Endothelial cell of umbilical vein (primary cell): ENCODE data around the gene MACROD2. TPM values are rescaled to one million over a fixed set of nuclear protein-coding genes. Genes with fewer than 3 reads are reported as not detected.

Source experiments
- BruUV-seq: library from RNA; stranded (reverse); fragments of 400-500 nt; replicated peaks from 2 replicates; lab custom pipeline; 2021; lab: Mats Ljungman, UMichigan
- CTCF ChIA-PET: fragments of 300-600, 350-600 bp; sonication (Branson Sonifier 250); formaldehyde crosslinking; loops from one replicate; lab custom pipeline; 2021; ENCODE audit warnings: antibody characterized with exemption, inconsistent platforms; lab: Charles Lee
- POLR2A ChIA-PET: fragments of 300-600, 350-600 bp; sonication (Branson Sonifier 250); formaldehyde crosslinking; loops from one replicate; lab custom pipeline; 2021; ENCODE audit warnings: antibody characterized with exemption, inconsistent platforms; lab: Charles Lee
- DNase-seq: peaks from one replicate; pipeline ENCODE4 v3.0.0-alpha.2; 2011; ENCODE audit warnings: low read depth, low spot score
- FAIRE-seq: peaks from 2 replicates; lab custom pipeline; 2011; peaks lifted over from hg19 to GRCh38; lab: Jason Lieb, UNC
- H2AFZ ChIP-seq: 2 replicates; pipeline ENCODE4 v1.6.0; 2012; ENCODE audit warnings: low read depth, low read length, control low read depth, inconsistent platforms
- H3K27ac ChIP-seq: 2 replicates; pipeline ENCODE4 v1.5.1; 2011; ENCODE audit warnings: low read depth, mild to moderate bottlenecking, control low read depth, low read length, moderate library complexity; ENCODE audit not compliant: insufficient read depth
- H3K27me3 ChIP-seq, 2 experiments: 2 replicates each; pipeline versions ENCODE4 v1.6.0 to v1.6.1; 2011; ENCODE audit warnings: low read length in 2 of 2, mixed read lengths in 1 of 2; ENCODE audit not compliant: control insufficient read depth in 2 of 2, insufficient read depth in 2 of 2
- H3K36me3 ChIP-seq, 2 experiments: 2 replicates in 1 of 2; 3 replicates in 1 of 2; pipeline ENCODE4 v1.5.1; 2011; ENCODE audit warnings: low read length in 2 of 2, mild to moderate bottlenecking in 1 of 2, moderate library complexity in 1 of 2; ENCODE audit not compliant: control insufficient read depth in 2 of 2, insufficient read depth in 2 of 2; ENCODE audit errors: extremely low read depth in 1 of 2
- H3K4me1 ChIP-seq: 3 replicates; pipeline ENCODE4 v1.5.1; 2011; ENCODE audit warnings: mild to moderate bottlenecking, low read length; ENCODE audit not compliant: control insufficient read depth, insufficient read depth; ENCODE audit errors: extremely low read depth
- H3K4me2 ChIP-seq: 2 replicates; pipeline ENCODE4 v1.6.1; 2011; ENCODE audit warnings: low read length, control low read depth, mixed read lengths; ENCODE audit not compliant: insufficient read depth
- H3K4me3 ChIP-seq, 3 experiments: fragments of 200-600 bp in 1 of 3; sonication (generic), shearing (Covaris generic) in 1 of 3; replicated peaks in 1 of 3; 2 replicates each; pipeline ENCODE4 v1.5.1; 2011 to 2016; ENCODE audit warnings: control low read depth in 3 of 3, low read length in 3 of 3, mild to moderate bottlenecking in 2 of 3, inconsistent platforms in 1 of 3, low read depth in 1 of 3, moderate library complexity in 1 of 3; ENCODE audit not compliant: insufficient read depth in 1 of 3
- H3K79me2 ChIP-seq: 2 replicates; pipeline ENCODE4 v1.6.0; 2012; ENCODE audit warnings: low read length, inconsistent platforms; ENCODE audit not compliant: control insufficient read depth, insufficient read depth
- H3K9ac ChIP-seq: replicated peaks from 2 replicates; pipeline ENCODE3; 2011; ENCODE audit warnings: low read length, control low read depth; ENCODE audit not compliant: insufficient read depth; ENCODE audit errors: extremely low read depth
- H3K9me1 ChIP-seq: replicated peaks from 3 replicates; pipeline ENCODE4 v1.6.0; 2011; ENCODE audit warnings: mild to moderate bottlenecking, low read length; ENCODE audit not compliant: control insufficient read depth, insufficient read depth; ENCODE audit errors: extremely low read depth
- H3K9me3 ChIP-seq: replicated peaks from 2 replicates; pipeline ENCODE4 v1.5.1; 2012; ENCODE audit warnings: low read length, inconsistent platforms; ENCODE audit not compliant: control insufficient read depth, insufficient read depth
- H4K20me1 ChIP-seq: replicated peaks from 2 replicates; pipeline ENCODE3; 2011; ENCODE audit warnings: mild to moderate bottlenecking, low read length; ENCODE audit not compliant: control insufficient read depth, insufficient read depth; ENCODE audit errors: extremely low read depth
- CTCF ChIP-seq, 2 donors: IDR thresholded peaks; 1 replicate in 1 of 2; 2 replicates in 1 of 2; pipeline ENCODE4 v1.5.1; 2011; ENCODE audit warnings: low read length in 2 of 2, mild to moderate bottlenecking in 2 of 2, moderate library complexity in 2 of 2, control low read depth in 1 of 2, inconsistent platforms in 1 of 2, low read depth in 1 of 2; ENCODE audit not compliant: insufficient read depth in 1 of 2; ENCODE audit errors: extremely low read depth in 1 of 2
- EZH2 ChIP-seq: IDR thresholded peaks from 2 replicates; pipeline ENCODE4 v1.6.1; 2012; ENCODE audit warnings: borderline replicate concordance, low read depth, mild to moderate bottlenecking, moderate library complexity, low read length, inconsistent platforms; ENCODE audit not compliant: severe bottlenecking
- FOS ChIP-seq: IDR thresholded peaks from 2 replicates; pipeline ENCODE4 v1.6.1; 2011; ENCODE audit warnings: mild to moderate bottlenecking, low read length, moderate library complexity, borderline replicate concordance; ENCODE audit not compliant: insufficient read depth
- GATA2 ChIP-seq: IDR thresholded peaks from 2 replicates; pipeline ENCODE4 v1.7.0; 2011; ENCODE audit warnings: low read depth, mild to moderate bottlenecking, moderate library complexity, mixed read lengths, low read length; ENCODE audit not compliant: insufficient read length, insufficient read depth
- JUN ChIP-seq: IDR thresholded peaks from 2 replicates; pipeline ENCODE4 v1.6.1; 2011; ENCODE audit warnings: borderline replicate concordance, low read depth; ENCODE audit not compliant: insufficient read length, insufficient read depth
- MAX ChIP-seq: IDR thresholded peaks from 2 replicates; pipeline ENCODE4 v1.6.1; 2011; ENCODE audit not compliant: insufficient read depth, insufficient read length
- POLR2AphosphoS5 ChIP-seq: IDR thresholded peaks from 2 replicates; pipeline ENCODE4 v1.6.1; 2012; ENCODE audit warnings: low read depth, mild to moderate bottlenecking, control low read depth, low read length, moderate library complexity; ENCODE audit not compliant: insufficient read depth
- dilution Hi-C: fragments of 300-500 bp; cut with MboI; formaldehyde crosslinking; loops from one replicate; pipeline ENCODE4 v1.15.0; 2019; ENCODE audit warnings: low sequenced_read_pairs; ENCODE audit not compliant: extremely low pct_ligation_motif_present
- intact Hi-C: fragments of 100-400 bp; cut with micrococcal nuclease; formaldehyde crosslinking; loops from one replicate; pipeline ENCODE4 v1.10.0; 2022
- polyA plus RNA-seq, 4 experiments: library from polyadenylated mRNA; depleted of rRNA in 3 of 4; stranded (reverse) in 3 of 4; unstranded in 1 of 4; fragments of >200 nt; gene quantifications; 2 replicates each; pipeline versions ENCODE4 v1.2.1 to v1.2.3, GENCODE V29; 2011 to 2012; ENCODE audit warnings: missing spikeins in 1 of 4
- total RNA-seq: library from RNA; stranded (reverse); gene quantifications from 2 replicates; pipeline ENCODE4 v1.2.3, GENCODE V29; 2021

Gene MACROD2
- total and polyA plus RNA-seq, 2 donors (not counting 3 experiments of a cell fraction or from before 2014, with no cell fraction given) = 0.11 to 0.73 TPM

DNA sequence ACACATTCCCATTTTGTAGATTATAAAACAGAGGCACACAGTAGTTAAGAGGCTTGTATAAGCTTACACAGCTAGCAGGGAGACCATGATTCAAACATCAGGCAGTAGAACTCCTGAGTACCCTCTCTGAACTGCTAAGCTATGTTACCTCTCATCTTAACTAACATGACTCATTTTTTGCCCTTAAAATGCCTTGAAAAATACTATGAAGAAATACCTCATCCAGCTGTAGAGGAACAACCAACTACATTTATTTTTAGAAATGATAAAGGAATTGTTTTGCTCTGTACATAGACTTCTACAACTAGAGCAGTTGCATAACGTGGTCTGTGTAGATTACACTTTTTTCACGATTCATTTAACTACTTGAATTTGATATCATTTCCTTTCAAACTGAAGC lies 240.0 kb downstream of the MACROD2 start:
- H3K4me2 ChIP-seq = no peak overlapping the region
- intact Hi-C loops (no loop called here), dilution Hi-C loops (no loop called here)
- DNase-seq = no peak
- H3K9me3 ChIP-seq = no peaks in the 10 kb centered on the region
- no peaks in the 10 kb centered on the region for H4K20me1 ChIP-seq
- no peaks in the 10 kb centered on the region for H3K9me1 ChIP-seq
- no peak overlapping the region for H3K4me3 ChIP-seq
- H3K4me1 ChIP-seq = no peaks in the 10 kb centered on the region
- no peaks in the 10 kb centered on the region for H3K79me2 ChIP-seq
- H3K27ac ChIP-seq = no peak overlapping the region
- H3K9ac ChIP-seq = no peak overlapping the region
- no peak overlapping the region for H2AFZ ChIP-seq
- POLR2A ChIA-PET = no interaction called here
- TF ChIP-seq MAX = no peak
- TF ChIP-seq EZH2 = no peak
- TF ChIP-seq CTCF (IDR thresholded peaks at IDR 0.05; ENCODE audit: extremely low read depth in 1 of 2, insufficient read depth in 1 of 2, low read depth in 1 of 2, low read length in 2 of 2) = no peak
- no peak for TF ChIP-seq JUN
- TF ChIP-seq POLR2AphosphoS5 = no peak
- no peak for TF ChIP-seq GATA2
- TF ChIP-seq FOS = no peak
- H3K36me3 ChIP-seq = no peaks in the 10 kb centered on the region
- no TSS peak for BruUV-seq
- no peaks in the 10 kb centered on the region for H3K27me3 ChIP-seq
- CTCF ChIA-PET = no interaction called here
- FAIRE-seq = no peak
